SK-N-SH (cell line): ENCODE data around the gene FTCD.

Experiments used
- CTCF ChIP-seq: fragments of 200-600 bp; sonication (generic); IDR thresholded peaks from 2 replicates; pipeline ENCODE4 v1.6.1; 2017; ENCODE audit warnings: antibody characterized with exemption, mild to moderate bottlenecking, moderate library complexity
- SIN3A ChIP-seq: IDR thresholded peaks from 2 replicates; pipeline ENCODE4 v1.6.1; 2012; ENCODE audit warnings: low read depth, mild to moderate bottlenecking, low read length, moderate library complexity, borderline replicate concordance

DNA sequence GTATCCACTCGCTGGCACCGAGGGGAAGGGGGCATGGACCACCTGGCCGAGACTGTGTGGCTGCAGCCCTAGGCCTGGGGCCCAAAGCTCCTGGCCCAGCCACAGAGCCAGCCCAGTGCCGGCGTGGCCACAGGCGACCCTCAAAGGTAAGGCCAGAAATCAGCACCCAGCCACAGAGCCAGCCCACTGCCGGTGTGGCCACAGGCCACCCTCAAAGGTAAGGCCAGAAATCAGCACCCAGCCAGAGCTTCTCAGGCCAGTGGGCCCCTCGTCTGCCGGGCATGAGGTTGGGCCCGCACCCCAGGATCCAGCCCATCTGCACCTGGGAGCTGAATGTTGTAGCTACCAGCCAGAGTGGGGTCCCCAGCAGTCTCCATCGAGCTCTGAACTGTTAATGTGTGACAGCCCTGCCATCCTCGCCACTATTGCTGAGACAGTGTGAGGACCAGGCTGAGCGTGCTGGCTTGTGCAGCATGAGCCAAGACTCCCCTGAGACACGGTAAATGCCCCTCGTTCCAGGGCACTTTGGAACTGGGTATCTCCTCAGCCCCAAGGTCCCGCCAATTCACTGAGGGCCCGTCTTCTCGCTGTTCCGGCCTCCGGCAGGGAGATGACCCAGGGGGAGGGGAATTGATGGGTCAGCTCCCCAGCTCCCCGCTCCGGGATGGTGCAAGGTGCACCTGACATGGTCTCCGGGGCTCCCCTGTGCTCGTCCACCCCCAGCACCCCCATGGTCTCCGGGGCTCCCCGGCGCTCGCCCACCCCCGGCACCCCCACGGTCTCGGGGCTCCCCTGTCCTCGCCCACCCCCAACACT, 4.7 kb upstream of the FTCD start:
- no peak for TF ChIP-seq CTCF
- TF ChIP-seq SIN3A: no peak
